Erythroblast (primary cell): ENCODE data around the gene B4GALNT3.

ENCODE experiments used
- GATA1 ChIP-seq: IDR thresholded peaks from 2 replicates; pipeline ENCODE4 v1.6.1; 2011; ENCODE audit warnings: low read depth, mild to moderate bottlenecking, control low read depth, low read length, moderate library complexity
- POLR2A ChIP-seq: IDR thresholded peaks from 2 replicates; pipeline ENCODE4 v1.6.1; 2011; ENCODE audit warnings: mild to moderate bottlenecking, low read length

DNA sequence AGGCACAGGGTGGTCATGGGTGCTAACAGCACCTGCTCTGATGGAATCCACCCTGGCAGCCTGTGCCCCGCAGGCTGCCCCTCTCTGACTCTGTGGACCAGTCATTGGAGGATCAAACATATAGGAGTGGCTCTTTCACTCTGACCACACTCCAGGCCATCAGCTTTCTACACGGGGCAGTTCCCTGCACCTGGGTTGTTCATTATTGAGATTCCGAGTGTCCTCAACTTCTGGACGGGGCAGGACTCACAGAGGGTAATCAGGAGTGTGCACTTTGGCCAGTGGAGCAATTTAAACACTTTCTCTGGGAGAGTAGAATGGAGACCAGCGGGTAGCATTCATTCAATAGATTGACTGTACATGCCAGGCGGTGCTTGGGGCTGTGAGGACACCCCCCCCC, 108.7 kb downstream of the B4GALNT3 start:
- TF ChIP-seq POLR2A (no peak), GATA1 (no peak)
